GM18873 (cell line): Measurements from ENCODE around the gene CCDC146.
A peak's percentile ranks its signal among the peaks of the same experiment; 100 is the strongest.
"Not testable (repeated sequence)": the region's sequence is repeated elsewhere in the genome, so short reads cannot be mapped to it uniquely, and the experiment has no call there.

Experiments used
- ATAC-seq: cut with Tn5 transposase; IDR thresholded peaks from one replicate; pipeline ENCODE4 v1.9.1; 2021; ENCODE audit warnings: mild to moderate bottlenecking, moderate library complexity, moderate number of reproducible peaks; ENCODE audit not compliant: unreplicated experiment, low FRiP score

CCDC146 gene

GRCh38 chr7:77197141-77197540, 74.7 kb downstream of the CCDC146 start:
- no peak for ATAC-seq

- ATAC-seq, result no peak
These were observed 76.9 kb downstream of the CCDC146 start, which contains the start of gene FGL2 for GRCh38 chr7:77199013-77199966. FGL2 (minus strand) TSS chr7:77199819; CDS start chr7:77199793, 26 bp downstream.

- ATAC-seq, result no peak
These were observed 78.1 kb downstream of the CCDC146 start for GRCh38 chr7:77200542-77200941.

- peak; percentile 94 for ATAC-seq
These were observed 80.1 kb downstream of the CCDC146 start for GRCh38 chr7:77202481-77202976.

GRCh38 chr7:77205706-77206105, 83.3 kb downstream of the CCDC146 start:
- no peak for ATAC-seq

- ATAC-seq, result no peak
These were observed 86.0 kb downstream of the CCDC146 start for GRCh38 chr7:77208416-77208815.

GRCh38 chr7:77209479-77210139, 87.2 kb downstream of the CCDC146 start:
- no peak for ATAC-seq

- no peak for ATAC-seq
These were observed 93.9 kb downstream of the CCDC146 start for GRCh38 chr7:77216181-77216845.

GRCh38 chr7:77217474-77218185, 95.2 kb downstream of the CCDC146 start:
- ATAC-seq, result no peak

GRCh38 chr7:77219701-77220331, 97.4 kb downstream of the CCDC146 start:
- not testable (repeated sequence) for ATAC-seq

- no peak for ATAC-seq
These were observed 99.7 kb downstream of the CCDC146 start for GRCh38 chr7:77222065-77222464.

GRCh38 chr7:77222819-77223218, 100.4 kb downstream of the CCDC146 start:
- ATAC-seq, result no peak

GRCh38 chr7:77223261-77223660, 100.8 kb downstream of the CCDC146 start:
- no peak for ATAC-seq

- no peak for ATAC-seq
These were observed 104.0 kb downstream of the CCDC146 start for GRCh38 chr7:77226357-77226839.

GRCh38 chr7:77228795-77229194, 106.4 kb downstream of the CCDC146 start:
- ATAC-seq, result not testable (repeated sequence)

- ATAC-seq, result no peak
These were observed 110.1 kb downstream of the CCDC146 start for GRCh38 chr7:77232467-77232866.

- no peak for ATAC-seq
These were observed 112.9 kb downstream of the CCDC146 start for GRCh38 chr7:77235276-77235675.

GRCh38 chr7:77238703-77239136, 116.3 kb downstream of the CCDC146 start:
- no peak for ATAC-seq

- ATAC-seq, result no peak
These were observed 117.1 kb downstream of the CCDC146 start for GRCh38 chr7:77239471-77239870.
